CD4-positive, alpha-beta T cell (primary cell): ENCODE data around the gene CTNNA3. TPM values are rescaled to one million over a fixed set of nuclear protein-coding genes. Genes with fewer than 3 reads are reported as not detected.

ENCODE experiments used
- ATAC-seq: fragments of 200-7000 bp; cut with Tn5 transposase; one replicate; pipeline ENCODE4 v1.10.0; 2022; ENCODE audit warnings: mild to moderate bottlenecking; ENCODE audit not compliant: poor library complexity
- CTCF ChIA-PET: fragments of 350-600 bp; sonication (Branson Sonifier 250); formaldehyde crosslinking; loops from one replicate; lab custom pipeline; 2021; ENCODE audit warnings: antibody characterized with exemption, inconsistent platforms; lab: Charles Lee
- POLR2A ChIA-PET: fragments of 350-600 bp; sonication (Branson Sonifier 250); formaldehyde crosslinking; loops from one replicate; lab custom pipeline; 2021; ENCODE audit warnings: antibody characterized with exemption, inconsistent platforms; lab: Charles Lee
- DNase-seq, 14 experiments: peaks; one replicate each; pipeline ENCODE4 v3.0.0-alpha.2; 2013 to 2020; ENCODE audit warnings: mixed read lengths in 2 of 14
- H3K27ac ChIP-seq, 2 donors: one replicate each; pipeline versions ENCODE4 v1.5.1 to v1.7.0; 2013; ENCODE audit warnings: low read length in 2 of 2, low read depth in 1 of 2, mild to moderate bottlenecking in 1 of 2
- H3K27me3 ChIP-seq, 2 experiments: 1 replicate in 1 of 2; 2 replicates in 1 of 2; pipeline versions ENCODE4 v1.6.1 to v1.7.0; 2013; ENCODE audit warnings: low read length in 2 of 2, control low read depth in 1 of 2, mild to moderate bottlenecking in 1 of 2, moderate library complexity in 1 of 2; ENCODE audit not compliant: insufficient read depth in 2 of 2, control insufficient read depth in 1 of 2
- H3K36me3 ChIP-seq: one replicate; pipeline ENCODE4 v1.6.1; 2013; ENCODE audit warnings: low read length, control low read depth; ENCODE audit not compliant: insufficient read depth
- H3K4me1 ChIP-seq: one replicate; pipeline ENCODE4 v1.6.1; 2013; ENCODE audit warnings: low read length, control low read depth; ENCODE audit not compliant: insufficient read depth
- H3K4me3 ChIP-seq: one replicate; pipeline ENCODE4 v1.5.1; 2013; ENCODE audit warnings: mild to moderate bottlenecking, low read length, moderate library complexity
- H3K9me3 ChIP-seq, 2 experiments: 1 replicate in 1 of 2; 2 replicates in 1 of 2; pipeline versions ENCODE4 v1.6.1 to v1.7.0; 2013; ENCODE audit warnings: low read length in 2 of 2, mild to moderate bottlenecking in 2 of 2, control low read depth in 1 of 2, moderate library complexity in 1 of 2; ENCODE audit not compliant: control insufficient read depth in 1 of 2, insufficient read depth in 1 of 2
- H3K27ac Mint-ChIP-seq: one replicate; pipeline ENCODE4 v1.8.0; 2020; ENCODE audit warnings: mixed read lengths
- H3K27me3 Mint-ChIP-seq: one replicate; pipeline ENCODE4 v1.8.0; 2021; ENCODE audit warnings: mixed read lengths
- H3K36me3 Mint-ChIP-seq: one replicate; pipeline ENCODE4 v1.8.0; 2021; ENCODE audit warnings: low read depth, mixed read lengths
- H3K4me1 Mint-ChIP-seq: one replicate; pipeline ENCODE4 v1.8.0; 2021; ENCODE audit warnings: low read depth, mixed read lengths
- H3K4me3 Mint-ChIP-seq: one replicate; pipeline ENCODE4 v1.8.0; 2020; ENCODE audit warnings: mild to moderate bottlenecking, mixed read lengths
- H3K9me3 Mint-ChIP-seq: one replicate; pipeline ENCODE4 v1.8.0; 2020; ENCODE audit warnings: mixed read lengths
- intact Hi-C, 2 experiments: fragments of 100-400 bp; cut with DNase I in 1 of 2; cut with micrococcal nuclease in 1 of 2; formaldehyde crosslinking; loops; one replicate each; pipeline versions ENCODE4 v1.15.1 to v1.9.0; 2023 to 2025; cut with DNase I, micrococcal nuclease
- total RNA-seq, 174 experiments: library from RNA in 2 of 174; stranded (reverse) in 2 of 174; gene quantifications; one replicate each; pipeline ENCODE4 v1.2.3 and lab custom pipeline; 2021 to 2026
- TF ChIP-seq, protein P1 (sequence below): fragments of 200-600 bp; IDR thresholded peaks from one replicate; pipeline ENCODE4 v1.8.0; 2022; ENCODE audit warnings: antibody characterized with exemption, mild to moderate bottlenecking

Gene CTNNA3
- total RNA-seq, 2 experiments from 2014 or later: 0.80 TPM; not detected in 1

GRCh38 chr10:67299761-67300160, 396.2 kb downstream of the CTNNA3 start:
- Histone ChIP-seq H3K4me3 (no peak overlapping the region), H3K4me1 (no peaks in the 10 kb centered on the region), H3K9me3 (peaks cover 0 to 3% of the 10 kb centered on the region in 2 experiments), H3K27me3 (no peaks in the 10 kb centered on the region), H3K36me3 (no peaks in the 10 kb centered on the region), H3K27ac (no peak overlapping the region)
- POLR2A ChIA-PET: no interaction called here
- Mint-ChIP-seq H3K4me3 (no peak overlapping the region), H3K27ac (no peak overlapping the region), H3K9me3 (peaks cover 2% of the 10 kb centered on the region), H3K4me1 (no peaks in the 10 kb centered on the region), H3K27me3 (no peaks in the 10 kb centered on the region), H3K36me3 (no peaks in the 10 kb centered on the region)
- CTCF ChIA-PET: no interaction called here
- ATAC-seq (no peak), DNase-seq (no peak)
- TF ChIP-seq, protein P1, sequence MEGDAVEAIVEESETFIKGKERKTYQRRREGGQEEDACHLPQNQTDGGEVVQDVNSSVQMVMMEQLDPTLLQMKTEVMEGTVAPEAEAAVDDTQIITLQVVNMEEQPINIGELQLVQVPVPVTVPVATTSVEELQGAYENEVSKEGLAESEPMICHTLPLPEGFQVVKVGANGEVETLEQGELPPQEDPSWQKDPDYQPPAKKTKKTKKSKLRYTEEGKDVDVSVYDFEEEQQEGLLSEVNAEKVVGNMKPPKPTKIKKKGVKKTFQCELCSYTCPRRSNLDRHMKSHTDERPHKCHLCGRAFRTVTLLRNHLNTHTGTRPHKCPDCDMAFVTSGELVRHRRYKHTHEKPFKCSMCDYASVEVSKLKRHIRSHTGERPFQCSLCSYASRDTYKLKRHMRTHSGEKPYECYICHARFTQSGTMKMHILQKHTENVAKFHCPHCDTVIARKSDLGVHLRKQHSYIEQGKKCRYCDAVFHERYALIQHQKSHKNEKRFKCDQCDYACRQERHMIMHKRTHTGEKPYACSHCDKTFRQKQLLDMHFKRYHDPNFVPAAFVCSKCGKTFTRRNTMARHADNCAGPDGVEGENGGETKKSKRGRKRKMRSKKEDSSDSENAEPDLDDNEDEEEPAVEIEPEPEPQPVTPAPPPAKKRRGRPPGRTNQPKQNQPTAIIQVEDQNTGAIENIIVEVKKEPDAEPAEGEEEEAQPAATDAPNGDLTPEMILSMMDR: no peak
- intact Hi-C loops: no loop called here

GRCh38 chr10:67297637-67298181, 398.3 kb downstream of the CTNNA3 start:
- Mint-ChIP-seq H3K27me3 (no peaks in the 10 kb centered on the region), H3K36me3 (no peaks in the 10 kb centered on the region), H3K4me1 (no peaks in the 10 kb centered on the region), H3K9me3 (peaks cover 2% of the 10 kb centered on the region), H3K27ac (no peak overlapping the region), H3K4me3 (no peak overlapping the region)
- no peaks in the 10 kb centered on the region for H3K4me1 ChIP-seq
- TF ChIP-seq, protein P1: no peak
- intact Hi-C loops: no loop called here
- ChIA-PET CTCF (no interaction called here), POLR2A (no interaction called here)
- ATAC-seq (no peak), DNase-seq (no peak)
- peaks cover 0 to 3% of the 10 kb centered on the region in 2 experiments for H3K9me3 ChIP-seq
- H3K27me3 ChIP-seq: no peaks in the 10 kb centered on the region
- H3K27ac ChIP-seq: no peak overlapping the region
- no peaks in the 10 kb centered on the region for H3K36me3 ChIP-seq
- H3K4me3 ChIP-seq: no peak overlapping the region

DNA sequence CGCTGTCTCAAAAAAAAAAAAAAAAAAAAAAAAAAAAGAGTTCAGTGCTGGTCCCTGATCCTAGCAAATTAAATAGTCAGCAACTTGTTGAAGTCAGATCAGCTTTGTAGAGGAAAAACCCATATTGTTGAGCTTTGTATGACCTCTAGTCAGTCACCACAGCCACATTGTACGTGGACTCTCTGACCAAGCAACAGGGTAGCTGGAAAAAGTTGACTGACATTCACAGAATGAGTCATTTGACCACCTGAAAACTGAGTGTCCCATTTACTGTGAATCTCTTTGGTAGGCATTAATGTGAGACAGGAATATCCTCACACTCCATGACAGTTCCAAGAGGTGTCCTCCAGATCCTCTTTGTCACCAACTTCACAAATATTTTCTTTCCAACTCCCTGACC, 399.1 kb downstream of the CTNNA3 start:
- intact Hi-C loops: no loop called here
- Mint-ChIP-seq H3K4me3 (no peak overlapping the region), H3K27ac (no peak overlapping the region), H3K27me3 (no peaks in the 10 kb centered on the region), H3K9me3 (no peaks in the 10 kb centered on the region), H3K4me1 (no peaks in the 10 kb centered on the region), H3K36me3 (no peaks in the 10 kb centered on the region)
- no peak for ATAC-seq
- ChIA-PET CTCF (no interaction called here), POLR2A (no interaction called here)
- no peaks in the 10 kb centered on the region for H3K36me3 ChIP-seq
- H3K27me3 ChIP-seq: no peaks in the 10 kb centered on the region
- H3K4me3 ChIP-seq: no peak overlapping the region
- H3K4me1 ChIP-seq: no peaks in the 10 kb centered on the region
- no peak for DNase-seq
- H3K9me3 ChIP-seq: peaks cover 0 to 3% of the 10 kb centered on the region in 2 experiments
- TF ChIP-seq, protein P1: no peak
- no peak overlapping the region for H3K27ac ChIP-seq
